HUDEP-2 (cell line): ENCODE measurements around the gene ZNF132.

Source experiments
- DNase-seq, 76 experiments: peaks; one replicate each; lab custom pipeline; 2025; ENCODE audit not compliant: unreplicated experiment in 76 of 76; lab: John Stamatoyannopoulos, UW

The ZNF132 gene

GRCh38 chr19:58408152-58409009, 31.6 kb downstream of the ZNF132 start, which contains the start of gene ZNF584:
TSS of gene ZNF584 (plus strand) at chr19:58408649. CDS start at chr19:58409148, 499 bp downstream.
- DNase-seq = peak in 74 of 76 experiments; percentile 71 to 99 (median 96)

GRCh38 chr19:58407658-58408151, 32.2 kb downstream of the ZNF132 start:
- peak in 9 of 76 experiments; percentile 17 to 57 (median 36) for DNase-seq

GRCh38 chr19:58406818-58407657, 32.9 kb downstream of the ZNF132 start:
- peak in 12 of 76 experiments; percentile 20 to 55 (median 36) for DNase-seq

GRCh38 chr19:58403920-58404478, 36.0 kb downstream of the ZNF132 start:
- DNase-seq = peak in 4 of 76 experiments; percentile 10 to 44 (median 41)

GRCh38 chr19:58401840-58402421, 38.0 kb downstream of the ZNF132 start:
- peak in 4 of 76 experiments; percentile 24 to 38 (median 30) for DNase-seq

GRCh38 chr19:58400916-58401839, 38.8 kb downstream of the ZNF132 start:
- DNase-seq = peak; percentile 93 to 100 (median 100)

- DNase-seq = peak in 19 of 76 experiments; percentile 13 to 58 (median 37)
Measured at GRCh38 chr19:58400316-58400915, 39.5 kb downstream of the ZNF132 start.

- no peak for DNase-seq
Measured at GRCh38 chr19:58399903-58400302, 40.0 kb downstream of the ZNF132 start.

- no peak for DNase-seq
Measured at GRCh38 chr19:58398545-58398944, 41.4 kb downstream of the ZNF132 start.

- no peak for DNase-seq
Measured at GRCh38 chr19:58398087-58398486, 41.9 kb downstream of the ZNF132 start.

GRCh38 chr19:58397533-58398037, 42.4 kb downstream of the ZNF132 start:
- no peak for DNase-seq

- DNase-seq = no peak
Measured at GRCh38 chr19:58396691-58397532, 43.0 kb downstream of the ZNF132 start.

GRCh38 chr19:58395979-58396627, 43.9 kb downstream of the ZNF132 start:
- DNase-seq = peak in 3 of 76 experiments; percentile 11 to 45 (median 43)

GRCh38 chr19:58395220-58395978, 44.6 kb downstream of the ZNF132 start, which contains the start of gene RNF225:
TSS of gene RNF225 (plus strand) at chr19:58395656. CDS start at chr19:58396090, 434 bp downstream.
- peak in 16 of 76 experiments; percentile 27 to 46 (median 40) for DNase-seq

GRCh38 chr19:58394821-58395219, 45.1 kb downstream of the ZNF132 start:
- no peak for DNase-seq

- no peak for DNase-seq
Measured at GRCh38 chr19:58393725-58394033, 46.3 kb downstream of the ZNF132 start.
